GM12878 (cell line): Measurements from ENCODE around the gene RRP1B. TPM values are rescaled to one million over a fixed set of nuclear protein-coding genes. Genes with fewer than 3 reads are reported as not detected.

ENCODE experiments used
- ATF3 ChIP-seq: IDR thresholded peaks from 2 replicates; pipeline ENCODE4 v1.6.1; 2011; ENCODE audit warnings: low read depth, mild to moderate bottlenecking, low read length, moderate library complexity, borderline replicate concordance; ENCODE audit errors: extremely low read depth
- BCL3 ChIP-seq: IDR thresholded peaks from 2 replicates; pipeline ENCODE4 v1.6.1; 2011; ENCODE audit warnings: borderline replicate concordance, low read depth, mild to moderate bottlenecking, moderate library complexity, low read length; ENCODE audit not compliant: insufficient read depth, poor library complexity, severe bottlenecking
- BMI1 ChIP-seq: fragments of 450-650 bp; IDR thresholded peaks from 2 replicates; pipeline ENCODE4 v1.6.1; 2016; ENCODE audit warnings: mild to moderate bottlenecking, moderate library complexity, borderline replicate concordance
- ESRRA ChIP-seq: IDR thresholded peaks from 2 replicates; pipeline ENCODE4 v1.6.1; 2012; ENCODE audit warnings: mild to moderate bottlenecking, low read length, improper control_type of control experiment
- IKZF2 ChIP-seq, 2 experiments: fragments of 450-650 bp; IDR thresholded peaks; 2 replicates each; pipeline ENCODE4 v1.6.1; 2017; ENCODE audit warnings: mild to moderate bottlenecking in 2 of 2, moderate library complexity in 2 of 2
- KDM1A ChIP-seq: fragments of 200-600 bp; sonication (generic); IDR thresholded peaks from 2 replicates; pipeline ENCODE4 v1.6.1; 2016; ENCODE audit warnings: borderline replicate concordance
- MAX ChIP-seq: IDR thresholded peaks from 2 replicates; pipeline ENCODE4 v1.6.1; 2012; ENCODE audit warnings: low read depth, low read length, improper control_type of control experiment
- MLLT1 ChIP-seq: fragments of 450-650 bp; IDR thresholded peaks from 2 replicates; pipeline ENCODE4 v1.6.1; 2016; ENCODE audit warnings: mild to moderate bottlenecking
- MYC ChIP-seq: IDR thresholded peaks from 2 replicates; pipeline ENCODE4 v1.6.1; 2011; ENCODE audit warnings: mild to moderate bottlenecking, low read length, moderate library complexity, inconsistent platforms; ENCODE audit not compliant: insufficient read depth, insufficient replicate concordance, insufficient read length, severe bottlenecking
- PML ChIP-seq: IDR thresholded peaks from 2 replicates; pipeline ENCODE4 v1.6.1; 2012; ENCODE audit warnings: low read length, inconsistent platforms
- PRDM15 ChIP-seq: fragments of 450-650 bp; formaldehyde crosslinking; IDR thresholded peaks from 2 replicates; pipeline ENCODE4 v1.4.0; 2020; ENCODE audit warnings: mild to moderate bottlenecking, moderate library complexity
- RFX5 ChIP-seq: IDR thresholded peaks from 2 replicates; pipeline ENCODE4 v1.6.1; 2011; ENCODE audit warnings: low read depth, low read length, improper control_type of control experiment
- SREBF2 ChIP-seq: IDR thresholded peaks from 2 replicates; pipeline ENCODE4 v1.6.1; 2012; ENCODE audit warnings: mild to moderate bottlenecking, low read length
- STAT3 ChIP-seq: IDR thresholded peaks from 2 replicates; pipeline ENCODE4 v1.6.1; 2011; ENCODE audit warnings: low read depth, low read length, improper control_type of control experiment
- ZNF217 ChIP-seq: fragments of 450-650 bp; IDR thresholded peaks from 2 replicates; pipeline ENCODE4 v1.6.1; 2017; ENCODE audit warnings: antibody characterized with exemption, mild to moderate bottlenecking
- ZNF274 ChIP-seq: IDR thresholded peaks from one replicate; pipeline ENCODE4 v1.8.0; 2011; ENCODE audit not compliant: insufficient read length, insufficient read depth
- ZNF592 ChIP-seq: fragments of 450-650 bp; IDR thresholded peaks from 2 replicates; pipeline ENCODE4 v1.6.1; 2017; ENCODE audit warnings: mild to moderate bottlenecking, moderate library complexity
- polyA plus RNA-seq, 11 experiments: library from polyadenylated mRNA; depleted of rRNA in 4 of 11; unstranded in 6 of 11; stranded (reverse) in 5 of 11; fragments of >200 nt; fragmentation: Nextera tagmentation in 4 of 11; fragmentation: Illumina TruSeq in 1 of 11; extraction: Ambion mirVana in 4 of 11; extraction: Trizol in 1 of 11; gene quantifications; 1 replicate in 1 of 11; 2 replicates in 10 of 11; pipeline versions ENCODE4 v1.2.1 to v1.2.3, GENCODE V29; 2011 to 2016; ENCODE audit warnings: inconsistent platforms in 2 of 11, missing spikeins in 2 of 11, low read depth in 1 of 11
- total RNA-seq, 4 experiments: library from RNA; depleted of rRNA in 3 of 4; stranded (reverse); fragments of >200 nt in 3 of 4; fragmentation: Illumina TruSeq in 1 of 4; extraction: Trizol in 1 of 4; gene quantifications; 2 replicates each; pipeline versions ENCODE4 v1.2.1 to v1.2.3, GENCODE V29; 2013 to 2021

Gene RRP1B
- total and polyA plus RNA-seq, 10 of the 15 experiments (the other 5 are each of a cell fraction or from before 2014, with no cell fraction given): 8.1 to 57.4 (median 38.1) TPM

GRCh38 chr21:43659136-43660000 is at the start of gene RRP1B, which contains the start of gene HSF2BP (continued):
- TF ChIP-seq PRDM15 (CRISPR knock-in tag) (no peak), ATF3 (peak; percentile 90), ESRRA (no peak), ZNF274 (no peak), MAX (peak; percentile 99), ZNF217 (peak; percentile 71; the same call in 1 of the 2 replicates), ZNF592 (peak; percentile 82), KDM1A (no peak), RFX5 (no peak), MLLT1 (peak; percentile 97), SREBF2 (no peak), IKZF2 (IDR thresholded peaks at IDR 0.05) (peak in 1 of 2 experiments; percentile 29; a peak in 1 of 4 replicates), STAT3 (no peak), BCL3 (peak; percentile 17), MYC (peak; percentile 92), PML (no peak), BMI1 (no peak)
